Gastrocnemius medialis (tissue), 4 donors: ENCODE measurements around the gene TMPRSS12.

ENCODE experiments used
- CTCF ChIP-seq, 5 experiments: fragments of 450-650 bp in 3 of 5; fragments of 200-600 bp in 2 of 5; sonication (generic) in 2 of 5; IDR thresholded peaks in 4 of 5; conservative IDR thresholded peaks in 1 of 5; 1 replicate in 4 of 5; 2 replicates in 1 of 5; pipeline ENCODE4 v1.5.1; 2016 to 2019; ENCODE audit warnings: antibody characterized with exemption in 5 of 5, mild to moderate bottlenecking in 3 of 5, moderate library complexity in 3 of 5
- POLR2A ChIP-seq, 2 donors: fragments of 450-650 bp; IDR thresholded peaks; one replicate each; pipeline ENCODE4 v1.6.1; 2017; ENCODE audit warnings: antibody characterized with exemption in 2 of 2, mild to moderate bottlenecking in 2 of 2, moderate library complexity in 2 of 2

DNA sequence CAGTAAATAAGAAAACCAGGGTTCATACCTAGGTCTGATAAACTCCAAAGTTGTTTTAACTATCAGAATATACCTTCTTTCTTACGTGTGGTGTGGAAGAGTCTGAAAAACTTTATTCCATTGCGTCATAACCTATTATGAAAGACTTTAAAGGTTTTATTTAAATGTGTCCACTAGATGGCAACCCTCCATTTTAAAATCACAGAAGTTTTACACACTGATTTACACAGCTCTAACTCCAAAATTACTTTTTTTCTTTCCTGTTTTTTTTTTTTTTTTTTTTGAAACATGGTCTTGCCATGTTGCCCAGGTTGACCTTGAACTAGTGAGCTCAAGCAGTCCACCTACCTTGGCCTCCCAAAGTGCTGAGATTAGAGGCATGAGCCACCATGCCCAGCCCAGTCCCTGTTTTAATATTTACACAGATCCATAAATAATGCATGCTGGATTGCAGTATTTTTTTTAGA is 17.3 kb upstream of the TMPRSS12 start:
- TF ChIP-seq CTCF (IDR thresholded peaks at IDR 0.05 in 4 of 5, conservative IDR thresholded peaks at IDR 0.05 in 1 of 5) = peak; percentile 53 to 86 (median 66)
- TF ChIP-seq POLR2A (IDR thresholded peaks at IDR 0.05) = no peak
